GM12878 (cell line): Measurements from ENCODE around the gene JPH4. TPM values are rescaled to one million over a fixed set of nuclear protein-coding genes. Genes with fewer than 3 reads are reported as not detected.

ENCODE experiments used
- EZH2 ChIP-seq: IDR thresholded peaks from 2 replicates; pipeline ENCODE4 v1.6.1; 2012; ENCODE audit warnings: low read depth, mild to moderate bottlenecking, control low read depth, inconsistent platforms, low read length, borderline replicate concordance; ENCODE audit not compliant: control insufficient read depth
- HDGF ChIP-seq: fragments of 450-650 bp; IDR thresholded peaks from 2 replicates; pipeline ENCODE4 v1.6.1; 2016; ENCODE audit warnings: antibody characterized with exemption
- NR2C1 ChIP-seq: fragments of 450-650 bp; IDR thresholded peaks from 2 replicates; pipeline ENCODE4 v1.6.1; 2017; ENCODE audit warnings: antibody characterized with exemption, mild to moderate bottlenecking, moderate library complexity
- PAX8 ChIP-seq: fragments of 450-650 bp; IDR thresholded peaks from 2 replicates; pipeline ENCODE4 v1.6.1; 2017; ENCODE audit warnings: mild to moderate bottlenecking, moderate library complexity
- PML ChIP-seq: IDR thresholded peaks from 2 replicates; pipeline ENCODE4 v1.6.1; 2012; ENCODE audit warnings: low read length, inconsistent platforms
- RELA ChIP-seq: fragments of 450-650 bp; IDR thresholded peaks from 2 replicates; pipeline ENCODE4 v1.8.0; 2014; ENCODE audit warnings: borderline replicate concordance; ENCODE audit not compliant: partially characterized antibody
- RFX5 ChIP-seq: IDR thresholded peaks from 2 replicates; pipeline ENCODE4 v1.6.1; 2011; ENCODE audit warnings: low read depth, low read length, improper control_type of control experiment
- SMAD1 ChIP-seq: fragments of 450-650 bp; IDR thresholded peaks from 2 replicates; pipeline ENCODE4 v1.6.1; 2018; ENCODE audit warnings: mild to moderate bottlenecking, low read depth; ENCODE audit not compliant: partially characterized antibody
- SRF ChIP-seq, 2 experiments: IDR thresholded peaks; 2 replicates each; pipeline ENCODE4 v1.6.1; 2011; ENCODE audit warnings: low read depth in 2 of 2, low read length in 2 of 2, mild to moderate bottlenecking in 1 of 2, moderate library complexity in 1 of 2
- USF1 ChIP-seq: IDR thresholded peaks from 2 replicates; pipeline ENCODE4 v1.6.1; 2011; ENCODE audit warnings: borderline replicate concordance, low read depth, mild to moderate bottlenecking, moderate library complexity, mixed read lengths, low read length; ENCODE audit not compliant: insufficient read depth; ENCODE audit errors: extremely low read length
- ZBTB40 ChIP-seq: fragments of 450-650 bp; IDR thresholded peaks from 2 replicates; pipeline ENCODE4 v1.6.1; 2016; ENCODE audit warnings: mild to moderate bottlenecking, moderate library complexity, borderline replicate concordance
- ZNF24 ChIP-seq: fragments of 450-650 bp; IDR thresholded peaks from 2 replicates; pipeline ENCODE4 v1.6.1; 2017; ENCODE audit warnings: antibody characterized with exemption, mild to moderate bottlenecking
- polyA plus RNA-seq, 11 experiments: library from polyadenylated mRNA; depleted of rRNA in 4 of 11; unstranded in 6 of 11; stranded (reverse) in 5 of 11; fragments of >200 nt; fragmentation: Nextera tagmentation in 4 of 11; fragmentation: Illumina TruSeq in 1 of 11; extraction: Ambion mirVana in 4 of 11; extraction: Trizol in 1 of 11; gene quantifications; 1 replicate in 1 of 11; 2 replicates in 10 of 11; pipeline versions ENCODE4 v1.2.1 to v1.2.3, GENCODE V29; 2011 to 2016; ENCODE audit warnings: inconsistent platforms in 2 of 11, missing spikeins in 2 of 11, low read depth in 1 of 11
- total RNA-seq, 4 experiments: library from RNA; depleted of rRNA in 3 of 4; stranded (reverse); fragments of >200 nt in 3 of 4; fragmentation: Illumina TruSeq in 1 of 4; extraction: Trizol in 1 of 4; gene quantifications; 2 replicates each; pipeline versions ENCODE4 v1.2.1 to v1.2.3, GENCODE V29; 2013 to 2021
- TF ChIP-seq, protein P1 (sequence below): fragments of 450-650 bp; IDR thresholded peaks from 2 replicates; pipeline ENCODE4 v1.6.1; 2018; ENCODE audit warnings: borderline replicate concordance, mild to moderate bottlenecking; ENCODE audit not compliant: partially characterized antibody

JPH4 gene
- total and polyA plus RNA-seq, 10 of the 15 experiments (the other 5 are each of a cell fraction or from before 2014, with no cell fraction given): 0.48 to 10.3 (median 3.8) TPM

DNA sequence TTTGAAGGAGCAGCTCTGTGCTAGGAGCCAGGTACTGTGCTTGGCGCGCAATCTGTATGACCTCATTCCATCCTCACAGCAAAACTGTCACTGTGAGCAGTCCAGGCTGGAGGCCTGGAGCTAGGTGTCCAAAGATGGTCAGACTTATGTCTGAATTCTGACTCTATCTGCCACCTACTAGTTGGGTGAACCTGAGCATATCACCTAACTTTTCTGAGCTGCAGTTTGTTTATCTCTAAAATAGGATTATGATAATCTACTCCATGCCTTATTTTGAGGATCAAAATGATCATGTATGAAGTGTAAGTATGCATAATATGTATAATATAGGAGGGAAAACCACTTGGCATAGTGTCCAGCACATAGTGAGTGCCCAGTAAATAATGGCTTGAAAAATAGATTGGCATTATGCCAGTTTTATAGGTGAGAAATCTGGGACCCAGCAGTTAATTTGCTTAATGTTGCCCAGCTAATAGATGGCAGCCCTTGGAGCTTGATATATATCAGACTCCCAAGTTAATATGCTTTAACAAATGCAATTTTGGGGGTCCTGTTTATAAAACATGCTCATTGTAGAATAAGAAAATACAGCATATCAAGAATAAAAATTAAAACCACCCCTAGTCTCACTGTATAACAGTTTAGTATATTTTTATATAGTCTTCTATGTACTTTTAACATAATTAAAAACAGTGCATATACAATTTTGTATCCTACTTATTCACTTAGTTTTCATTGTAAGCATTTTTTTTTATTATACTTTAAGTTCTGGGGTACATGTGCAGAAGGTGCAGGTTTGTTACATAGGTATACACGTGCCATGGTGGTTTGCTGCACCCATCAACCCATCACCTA is 4.5 kb upstream of the JPH4 start (continued):
- TF ChIP-seq, protein P1, sequence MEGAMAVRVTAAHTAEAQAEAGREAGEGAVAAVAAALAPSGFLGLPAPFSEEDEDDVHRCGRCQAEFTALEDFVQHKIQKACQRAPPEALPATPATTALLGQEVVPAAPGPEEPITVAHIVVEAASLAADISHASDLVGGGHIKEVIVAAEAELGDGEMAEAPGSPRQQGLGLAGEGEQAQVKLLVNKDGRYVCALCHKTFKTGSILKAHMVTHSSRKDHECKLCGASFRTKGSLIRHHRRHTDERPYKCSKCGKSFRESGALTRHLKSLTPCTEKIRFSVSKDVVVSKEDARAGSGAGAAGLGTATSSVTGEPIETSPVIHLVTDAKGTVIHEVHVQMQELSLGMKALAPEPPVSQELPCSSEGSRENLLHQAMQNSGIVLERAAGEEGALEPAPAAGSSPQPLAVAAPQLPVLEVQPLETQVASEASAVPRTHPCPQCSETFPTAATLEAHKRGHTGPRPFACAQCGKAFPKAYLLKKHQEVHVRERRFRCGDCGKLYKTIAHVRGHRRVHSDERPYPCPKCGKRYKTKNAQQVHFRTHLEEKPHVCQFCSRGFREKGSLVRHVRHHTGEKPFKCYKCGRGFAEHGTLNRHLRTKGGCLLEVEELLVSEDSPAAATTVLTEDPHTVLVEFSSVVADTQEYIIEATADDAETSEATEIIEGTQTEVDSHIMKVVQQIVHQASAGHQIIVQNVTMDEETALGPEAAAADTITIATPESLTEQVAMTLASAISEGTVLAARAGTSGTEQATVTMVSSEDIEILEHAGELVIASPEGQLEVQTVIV: no peak
- TF ChIP-seq PAX8 (no peak), NR2C1 (no peak), ZBTB40 (no peak), RFX5 (no peak), HDGF (no peak), SRF (IDR thresholded peaks at IDR 0.05; ENCODE audit: low read depth in 2 of 2, low read length in 2 of 2) (no peak), PML (no peak), USF1 (no peak), SMAD1 (no peak), EZH2 (no peak), ZNF24 (no peak), RELA (no peak)
